NAMALWA (cell line): ENCODE measurements around the gene IFIT1B.
"Not testable (repeated sequence)": the region's sequence is repeated elsewhere in the genome, so short reads cannot be mapped to it uniquely, and the experiment has no call there.

Experiments used
- DNase-seq: peaks from one replicate; pipeline ENCODE4 v3.0.0-alpha.2; 2015; ENCODE audit warnings: low spot score

IFIT1B gene

GRCh38 chr10:89382757-89383156 is 4.9 kb downstream of the IFIT1B start:
- DNase-seq: no peak

- DNase-seq: peak; percentile 13
Measured at GRCh38 chr10:89384474-89385340, 6.9 kb downstream of the IFIT1B start.

GRCh38 chr10:89388806-89389205 is 10.9 kb downstream of the IFIT1B start:
- DNase-seq: no peak

- peak; percentile 46 for DNase-seq
Measured at GRCh38 chr10:89389254-89389653, 11.4 kb downstream of the IFIT1B start.

GRCh38 chr10:89390476-89391225 is 12.8 kb downstream of the IFIT1B start:
- no peak for DNase-seq

GRCh38 chr10:89391226-89391576 is 13.3 kb downstream of the IFIT1B start:
- not testable (repeated sequence) for DNase-seq

- DNase-seq: peak; percentile 55
Measured at GRCh38 chr10:89391907-89392756, 14.3 kb downstream of the IFIT1B start, which contains the start of gene IFIT1. TSS of gene IFIT1 (plus strand) at chr10:89392623. CDS start at chr10:89392713, 90 bp downstream.

- no peak for DNase-seq
Measured at GRCh38 chr10:89392974-89393373, 15.1 kb downstream of the IFIT1B start.

- no peak for DNase-seq
Measured at GRCh38 chr10:89393898-89394297, 16.0 kb downstream of the IFIT1B start.

GRCh38 chr10:89395141-89395540 is 17.3 kb downstream of the IFIT1B start:
- DNase-seq: no peak

- DNase-seq: no peak
Measured at GRCh38 chr10:89398003-89398749, 20.3 kb downstream of the IFIT1B start.

GRCh38 chr10:89399956-89400355 is 22.1 kb downstream of the IFIT1B start:
- DNase-seq: no peak

- no peak for DNase-seq
Measured at GRCh38 chr10:89403043-89403442, 25.2 kb downstream of the IFIT1B start.

GRCh38 chr10:89404104-89405047 is 26.5 kb downstream of the IFIT1B start:
- no peak for DNase-seq

- DNase-seq: not testable (repeated sequence)
Measured at GRCh38 chr10:89406178-89406577, 28.3 kb downstream of the IFIT1B start.

- not testable (repeated sequence) for DNase-seq
Measured at GRCh38 chr10:89407792-89408191, 29.9 kb downstream of the IFIT1B start.

- DNase-seq: not testable (repeated sequence)
Measured at GRCh38 chr10:89409282-89409681, 31.4 kb downstream of the IFIT1B start.

GRCh38 chr10:89410551-89410950 is 32.7 kb downstream of the IFIT1B start:
- not testable (repeated sequence) for DNase-seq

- not testable (repeated sequence) for DNase-seq
Measured at GRCh38 chr10:89411135-89411534, 33.3 kb downstream of the IFIT1B start.

- DNase-seq: peak; percentile 37
Measured at GRCh38 chr10:89412276-89412675, 34.4 kb downstream of the IFIT1B start.
